SJSA1 (cell line): ENCODE data around the gene ADAMTS2. TPM values are rescaled to one million over a fixed set of nuclear protein-coding genes. Genes with fewer than 3 reads are reported as not detected.

Source experiments
- DNase-seq, 2 experiments: peaks; one replicate each; pipeline ENCODE4 v3.0.0-alpha.2; 2015 to 2020; ENCODE audit warnings: low spot score in 2 of 2, low read depth in 1 of 2
- H3K27ac ChIP-seq: fragments of 250-450 bp; sonication (Bioruptor Pico); 2 replicates; pipeline ENCODE4 v1.5.1; 2020; ENCODE audit warnings: mild to moderate bottlenecking, moderate library complexity
- H3K27me3 ChIP-seq: fragments of 250-450 bp; sonication (Bioruptor Pico); replicated peaks from 2 replicates; pipeline ENCODE4 v1.5.1; 2020; ENCODE audit warnings: mild to moderate bottlenecking, moderate library complexity
- H3K36me3 ChIP-seq: fragments of 250-450 bp; sonication (Bioruptor Pico); 2 replicates; pipeline ENCODE4 v1.5.1; 2020; ENCODE audit warnings: mild to moderate bottlenecking
- H3K4me1 ChIP-seq: fragments of 250-450 bp; sonication (Bioruptor Pico); replicated peaks from 2 replicates; pipeline ENCODE4 v1.6.1; 2021; ENCODE audit warnings: mild to moderate bottlenecking
- H3K4me3 ChIP-seq: fragments of 250-450 bp; sonication (Bioruptor Pico); 2 replicates; pipeline ENCODE4 v1.5.1; 2020; ENCODE audit warnings: mild to moderate bottlenecking
- H3K9me3 ChIP-seq: fragments of 250-450 bp; sonication (Bioruptor Pico); replicated peaks from 2 replicates; pipeline ENCODE4 v1.5.1; 2020; ENCODE audit warnings: mild to moderate bottlenecking
- total RNA-seq: library from RNA; depleted of rRNA; stranded (reverse); fragments of >200 nt; shearing (Covaris generic); gene quantifications from 2 replicates; pipeline ENCODE4 v1.2.3, GENCODE V29; 2014

Gene ADAMTS2
- total RNA-seq, 1 experiment from 2014 or later, result 4.9 TPM

- Histone ChIP-seq H3K27me3 (no peaks in the 10 kb centered on the region), H3K4me3 (no peak overlapping the region), H3K4me1 (no peaks in the 10 kb centered on the region), H3K9me3 (peaks cover 51% of the 10 kb centered on the region), H3K27ac (no peak overlapping the region), H3K36me3 (no peaks in the 10 kb centered on the region)
- no peak for DNase-seq
Measured at GRCh38 chr5:179191506-179192184, 153.6 kb downstream of the ADAMTS2 start.

GRCh38 chr5:179190851-179191505, 154.3 kb downstream of the ADAMTS2 start:
- Histone ChIP-seq H3K36me3 (no peaks in the 10 kb centered on the region), H3K27ac (no peak overlapping the region), H3K27me3 (no peaks in the 10 kb centered on the region), H3K9me3 (peaks cover 56% of the 10 kb centered on the region), H3K4me3 (no peak overlapping the region), H3K4me1 (no peaks in the 10 kb centered on the region)
- DNase-seq, result no peak

GRCh38 chr5:179188636-179189035, 156.6 kb downstream of the ADAMTS2 start:
- no peak for DNase-seq
- H3K27ac ChIP-seq, result no peak overlapping the region
- H3K4me1 ChIP-seq, result no peaks in the 10 kb centered on the region
- no peak overlapping the region for H3K4me3 ChIP-seq
- H3K9me3 ChIP-seq, result peaks cover 62% of the 10 kb centered on the region
- H3K27me3 ChIP-seq, result no peaks in the 10 kb centered on the region
- no peaks in the 10 kb centered on the region for H3K36me3 ChIP-seq

GRCh38 chr5:179187681-179188575, 157.3 kb downstream of the ADAMTS2 start:
- no peak overlapping the region for H3K27ac ChIP-seq
- H3K4me3 ChIP-seq, result no peak overlapping the region
- H3K4me1 ChIP-seq, result no peaks in the 10 kb centered on the region
- DNase-seq, result no peak
- no peaks in the 10 kb centered on the region for H3K27me3 ChIP-seq
- peaks cover 62% of the 10 kb centered on the region for H3K9me3 ChIP-seq
- H3K36me3 ChIP-seq, result no peaks in the 10 kb centered on the region

- Histone ChIP-seq H3K9me3 (peaks cover 66% of the 10 kb centered on the region), H3K36me3 (no peaks in the 10 kb centered on the region), H3K4me1 (no peaks in the 10 kb centered on the region), H3K27ac (no peak overlapping the region), H3K4me3 (no peak overlapping the region), H3K27me3 (no peaks in the 10 kb centered on the region)
- DNase-seq, result no peak
Measured at GRCh38 chr5:179187229-179187678, 158.0 kb downstream of the ADAMTS2 start.

- no peak overlapping the region for H3K27ac ChIP-seq
Measured at GRCh38 chr5:179186801-179187200, 158.5 kb downstream of the ADAMTS2 start.

GRCh38 chr5:179185941-179186411, 159.3 kb downstream of the ADAMTS2 start:
- H3K4me3 ChIP-seq, result no peak overlapping the region
- H3K4me1 ChIP-seq, result peaks cover 4% of the 10 kb centered on the region
- no peak for DNase-seq
- H3K9me3 ChIP-seq, result peaks cover 68% of the 10 kb centered on the region
- H3K27ac ChIP-seq, result no peak overlapping the region
- no peaks in the 10 kb centered on the region for H3K36me3 ChIP-seq
- H3K27me3 ChIP-seq, result no peaks in the 10 kb centered on the region

More at GRCh38 chr5:179186801-179187200, 158.5 kb downstream of the ADAMTS2 start:
- DNase-seq, result no peak
- no peaks in the 10 kb centered on the region for H3K36me3 ChIP-seq
- no peak overlapping the region for H3K4me3 ChIP-seq
- no peaks in the 10 kb centered on the region for H3K27me3 ChIP-seq
- H3K9me3 ChIP-seq, result peaks cover 64% of the 10 kb centered on the region
- no peaks in the 10 kb centered on the region for H3K4me1 ChIP-seq

GRCh38 chr5:179185256-179185940, 159.9 kb downstream of the ADAMTS2 start:
- H3K4me3 ChIP-seq, result no peak overlapping the region
- peaks cover 71% of the 10 kb centered on the region for H3K9me3 ChIP-seq
- no peak for DNase-seq
- no peaks in the 10 kb centered on the region for H3K27me3 ChIP-seq
- no peak overlapping the region for H3K27ac ChIP-seq
- H3K36me3 ChIP-seq, result no peaks in the 10 kb centered on the region
- H3K4me1 ChIP-seq, result peaks cover 9% of the 10 kb centered on the region

GRCh38 chr5:179184521-179185050, 160.7 kb downstream of the ADAMTS2 start:
- H3K27ac ChIP-seq, result no peak overlapping the region
- no peaks in the 10 kb centered on the region for H3K36me3 ChIP-seq
- H3K9me3 ChIP-seq, result peaks cover 78% of the 10 kb centered on the region
- no peak overlapping the region for H3K4me3 ChIP-seq
- peaks cover 12% of the 10 kb centered on the region for H3K4me1 ChIP-seq
- no peaks in the 10 kb centered on the region for H3K27me3 ChIP-seq
- no peak for DNase-seq

- Histone ChIP-seq H3K27ac (no peak overlapping the region), H3K4me3 (no peak overlapping the region), H3K36me3 (no peaks in the 10 kb centered on the region), H3K27me3 (no peaks in the 10 kb centered on the region), H3K9me3 (peaks cover 79% of the 10 kb centered on the region), H3K4me1 (peaks cover 12% of the 10 kb centered on the region)
- no peak for DNase-seq
Measured at GRCh38 chr5:179183481-179183880, 161.8 kb downstream of the ADAMTS2 start.

GRCh38 chr5:179182601-179183000, 162.7 kb downstream of the ADAMTS2 start:
- peaks cover 74% of the 10 kb centered on the region for H3K9me3 ChIP-seq
- no peaks in the 10 kb centered on the region for H3K27me3 ChIP-seq
- no peak overlapping the region for H3K4me3 ChIP-seq
- no peak for DNase-seq
- peaks cover 12% of the 10 kb centered on the region for H3K4me1 ChIP-seq
- no peaks in the 10 kb centered on the region for H3K36me3 ChIP-seq
- no peak overlapping the region for H3K27ac ChIP-seq

GRCh38 chr5:179181988-179182387, 163.3 kb downstream of the ADAMTS2 start:
- Histone ChIP-seq H3K27me3 (no peaks in the 10 kb centered on the region), H3K36me3 (no peaks in the 10 kb centered on the region), H3K4me3 (no peak overlapping the region), H3K9me3 (peaks cover 67% of the 10 kb centered on the region), H3K4me1 (peaks cover 12% of the 10 kb centered on the region), H3K27ac (no peak overlapping the region)
- DNase-seq, result no peak
